Loucy (cell line): ENCODE measurements around the gene IL18RAP.

Source experiments
- CTCF ChIP-seq: fragments of 200-600 bp; sonication (generic); conservative IDR thresholded peaks from 2 replicates; pipeline ENCODE4 v1.5.1; 2014; ENCODE audit warnings: mild to moderate bottlenecking, antibody characterized with exemption, low read length
- EZH2phosphoT487 ChIP-seq: fragments of 200-600 bp; IDR thresholded peaks from 2 replicates; pipeline ENCODE4 v1.6.1; 2018; ENCODE audit warnings: antibody characterized with exemption, mild to moderate bottlenecking, moderate library complexity, borderline replicate concordance

GRCh38 chr2:102483086-102483485, 60.1 kb downstream of the IL18RAP start:
- TF ChIP-seq CTCF (no peak), EZH2phosphoT487 (no peak)
